H1 (cell line): ENCODE measurements around the gene ETV5. TPM values are rescaled to one million over a fixed set of nuclear protein-coding genes. Genes with fewer than 3 reads are reported as not detected.

ENCODE experiments used
- ASH2L ChIP-seq: fragments of 200-600, 300-600 bp; sonication (generic); IDR thresholded peaks from one replicate; pipeline ENCODE4 v1.7.1; 2017; ENCODE audit warnings: low read length
- BACH1 ChIP-seq: IDR thresholded peaks from 2 replicates; pipeline ENCODE4 v1.6.1; 2012; ENCODE audit warnings: low read length, improper control_type of control experiment
- CEBPB ChIP-seq: IDR thresholded peaks from 2 replicates; pipeline ENCODE4 v1.6.1; 2012; ENCODE audit warnings: low read depth, low read length
- CREB1 ChIP-seq: IDR thresholded peaks from 2 replicates; pipeline ENCODE4 v1.6.1; 2012; ENCODE audit warnings: inconsistent platforms
- GTF2F1 ChIP-seq: IDR thresholded peaks from 2 replicates; pipeline ENCODE4 v1.6.1; 2012; ENCODE audit warnings: low read depth, low read length, improper control_type of control experiment, borderline replicate concordance
- POLR2AphosphoS5 ChIP-seq: IDR thresholded peaks from 2 replicates; pipeline ENCODE4 v1.6.1; 2011; ENCODE audit warnings: low read depth, low read length
- SIRT6 ChIP-seq: IDR thresholded peaks from one replicate; pipeline ENCODE4 v1.7.1; 2012; ENCODE audit warnings: low read length, inconsistent platforms
- SP4 ChIP-seq: IDR thresholded peaks from 2 replicates; pipeline ENCODE4 v1.6.1; 2012; ENCODE audit warnings: low read length, inconsistent platforms
- TEAD4 ChIP-seq: IDR thresholded peaks from 2 replicates; pipeline ENCODE4 v1.6.1; 2012; ENCODE audit warnings: low read depth, low read length, inconsistent platforms, mixed read lengths
- polyA plus RNA-seq, 7 experiments: library from polyadenylated mRNA; depleted of rRNA in 3 of 7; stranded (reverse) in 5 of 7; unstranded in 2 of 7; fragments of >200 nt in 5 of 7; fragments of 200-250 nt in 2 of 7; gene quantifications; 1 replicate in 5 of 7; 2 replicates in 1 of 7; 4 replicates in 1 of 7; pipeline versions ENCODE4 v1.2.1 to v1.2.3, GENCODE V29; 2011 to 2013; ENCODE audit warnings: missing spikeins in 2 of 7, mixed read lengths in 2 of 7
- total RNA-seq: library from RNA; stranded (reverse); fragmentation: NEBNext Ultra II Directional; extraction: Animal tissue kit (Norgen Biotek cat#: 25700); gene quantifications from 2 replicates; pipeline ENCODE4 v1.2.1, GENCODE V29; 2021
- TF ChIP-seq, protein P1 (sequence below): IDR thresholded peaks from 2 replicates; pipeline ENCODE4 v1.6.1; 2012; ENCODE audit warnings: low read length, inconsistent platforms

Gene ETV5
- total and polyA plus RNA-seq, 2 of the 8 experiments (the other 6 are each of a cell fraction or from before 2014, with no cell fraction given) = 13.1 to 36.9 TPM

DNA sequence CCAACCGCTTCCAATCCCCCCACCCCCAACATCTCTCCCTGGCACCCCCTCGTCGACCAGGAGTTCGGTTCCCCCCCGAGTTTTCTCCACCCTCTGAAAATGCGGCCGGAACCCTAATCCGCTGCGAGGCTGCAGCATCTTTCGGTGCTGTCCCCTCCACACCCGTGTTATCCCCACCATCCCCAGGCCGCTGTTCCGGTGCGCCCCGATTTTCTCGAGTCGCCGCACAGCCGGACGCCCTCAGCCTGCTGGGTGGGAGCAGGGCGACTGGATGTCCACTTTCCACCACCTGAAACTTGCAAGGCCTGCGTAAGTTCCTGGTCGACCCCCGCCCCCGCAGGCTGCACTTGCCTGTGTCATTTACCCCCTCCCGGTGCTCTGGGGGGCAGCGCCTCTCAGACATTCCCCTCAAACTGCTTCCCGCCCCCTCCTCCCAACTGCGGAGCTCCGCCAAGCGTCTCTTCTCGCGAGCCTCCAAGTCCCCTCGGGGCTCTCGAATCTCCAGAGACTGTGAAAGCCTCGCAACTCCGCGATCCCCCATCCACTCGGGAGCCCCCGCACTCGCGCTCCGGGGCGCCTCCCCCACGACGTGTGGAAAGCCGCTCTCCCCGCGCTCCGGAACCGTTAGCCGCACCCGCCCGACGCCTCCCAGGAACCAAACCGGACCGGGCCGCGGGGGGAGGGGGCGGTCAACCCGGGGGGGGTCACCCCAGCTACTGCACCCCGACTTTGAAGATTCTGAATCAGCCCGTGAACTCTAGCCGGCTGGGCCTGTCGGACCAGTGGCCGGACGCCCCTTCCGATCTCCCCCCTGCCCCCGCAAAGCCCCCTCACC, 566 bp downstream of the ETV5 start (continued):
- TF ChIP-seq CEBPB = no peak
- 0 out of 2 replicates have a peak, but pooled peaks have one; percentile 29 for TF ChIP-seq BACH1
- 0 out of 2 replicates have a peak, but pooled peaks have one; percentile 41 for TF ChIP-seq CREB1
- TF ChIP-seq POLR2AphosphoS5 = no peak
- TF ChIP-seq GTF2F1 = no peak
- TF ChIP-seq SIRT6 = no peak
- TF ChIP-seq, protein P1, sequence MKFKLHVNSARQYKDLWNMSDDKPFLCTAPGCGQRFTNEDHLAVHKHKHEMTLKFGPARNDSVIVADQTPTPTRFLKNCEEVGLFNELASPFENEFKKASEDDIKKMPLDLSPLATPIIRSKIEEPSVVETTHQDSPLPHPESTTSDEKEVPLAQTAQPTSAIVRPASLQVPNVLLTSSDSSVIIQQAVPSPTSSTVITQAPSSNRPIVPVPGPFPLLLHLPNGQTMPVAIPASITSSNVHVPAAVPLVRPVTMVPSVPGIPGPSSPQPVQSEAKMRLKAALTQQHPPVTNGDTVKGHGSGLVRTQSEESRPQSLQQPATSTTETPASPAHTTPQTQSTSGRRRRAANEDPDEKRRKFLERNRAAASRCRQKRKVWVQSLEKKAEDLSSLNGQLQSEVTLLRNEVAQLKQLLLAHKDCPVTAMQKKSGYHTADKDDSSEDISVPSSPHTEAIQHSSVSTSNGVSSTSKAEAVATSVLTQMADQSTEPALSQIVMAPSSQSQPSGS = no peak
- peak; percentile 3 for TF ChIP-seq ASH2L
- TF ChIP-seq TEAD4 = 0 out of 2 replicates have a peak, but pooled peaks have one; percentile 7
- TF ChIP-seq SP4 = no peak
